ENCODE data around the gene CDH15.

Gene CDH15, protein sequence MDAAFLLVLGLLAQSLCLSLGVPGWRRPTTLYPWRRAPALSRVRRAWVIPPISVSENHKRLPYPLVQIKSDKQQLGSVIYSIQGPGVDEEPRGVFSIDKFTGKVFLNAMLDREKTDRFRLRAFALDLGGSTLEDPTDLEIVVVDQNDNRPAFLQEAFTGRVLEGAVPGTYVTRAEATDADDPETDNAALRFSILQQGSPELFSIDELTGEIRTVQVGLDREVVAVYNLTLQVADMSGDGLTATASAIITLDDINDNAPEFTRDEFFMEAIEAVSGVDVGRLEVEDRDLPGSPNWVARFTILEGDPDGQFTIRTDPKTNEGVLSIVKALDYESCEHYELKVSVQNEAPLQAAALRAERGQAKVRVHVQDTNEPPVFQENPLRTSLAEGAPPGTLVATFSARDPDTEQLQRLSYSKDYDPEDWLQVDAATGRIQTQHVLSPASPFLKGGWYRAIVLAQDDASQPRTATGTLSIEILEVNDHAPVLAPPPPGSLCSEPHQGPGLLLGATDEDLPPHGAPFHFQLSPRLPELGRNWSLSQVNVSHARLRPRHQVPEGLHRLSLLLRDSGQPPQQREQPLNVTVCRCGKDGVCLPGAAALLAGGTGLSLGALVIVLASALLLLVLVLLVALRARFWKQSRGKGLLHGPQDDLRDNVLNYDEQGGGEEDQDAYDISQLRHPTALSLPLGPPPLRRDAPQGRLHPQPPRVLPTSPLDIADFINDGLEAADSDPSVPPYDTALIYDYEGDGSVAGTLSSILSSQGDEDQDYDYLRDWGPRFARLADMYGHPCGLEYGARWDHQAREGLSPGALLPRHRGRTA

DNA sequence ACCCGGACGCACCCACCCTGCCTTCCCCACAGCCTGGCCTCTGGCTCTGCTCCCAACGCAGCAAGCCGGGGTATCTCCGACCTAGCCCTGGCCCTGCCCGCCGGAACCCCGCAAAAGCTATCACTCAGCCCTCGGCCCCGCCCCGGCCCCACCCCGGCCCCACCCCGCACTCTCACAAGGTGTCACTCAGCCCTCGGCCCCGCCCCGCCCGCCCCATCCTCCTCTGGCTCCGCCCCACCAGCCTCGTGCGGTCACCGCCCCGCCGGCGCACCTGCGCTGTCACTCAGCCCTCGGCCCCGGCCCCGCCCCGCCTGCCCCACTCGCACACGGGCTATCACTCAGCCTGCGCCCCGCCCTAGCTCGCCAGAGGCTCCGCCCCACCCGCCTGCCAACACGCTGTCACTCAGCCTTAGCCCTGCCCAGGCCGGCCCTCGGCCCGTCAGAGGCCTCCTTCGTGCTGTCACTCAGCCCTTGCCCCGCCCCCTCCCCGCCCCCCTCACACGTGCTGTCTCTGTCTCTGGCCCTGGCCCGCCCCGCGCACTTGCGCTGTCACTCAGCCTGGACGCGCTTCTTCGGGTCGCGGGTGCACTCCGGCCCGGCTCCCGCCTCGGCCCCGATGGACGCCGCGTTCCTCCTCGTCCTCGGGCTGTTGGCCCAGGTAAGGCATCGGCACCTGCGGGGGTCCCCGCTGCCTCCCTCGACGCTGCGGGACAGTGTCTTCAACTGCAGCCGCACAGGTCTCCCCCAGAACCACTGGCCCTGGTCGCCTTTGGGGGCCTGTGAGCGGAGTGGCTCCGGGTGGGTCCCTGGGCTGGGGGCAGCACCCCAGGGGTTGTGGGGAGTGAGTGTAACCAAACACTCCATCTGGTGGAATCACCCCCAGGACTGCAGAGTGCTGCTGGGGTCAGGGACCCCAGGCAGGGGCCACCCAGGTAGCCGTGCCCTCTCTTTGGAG is at the start of gene CDH15:
Gene CDH15 (plus strand): TSS at position 533 of the 955 bp plus-strand sequence. CDS start 84 bp downstream, at position 617.
- DNase-seq (ENCODE audit: low read depth), result peak; percentile 93

DNA sequence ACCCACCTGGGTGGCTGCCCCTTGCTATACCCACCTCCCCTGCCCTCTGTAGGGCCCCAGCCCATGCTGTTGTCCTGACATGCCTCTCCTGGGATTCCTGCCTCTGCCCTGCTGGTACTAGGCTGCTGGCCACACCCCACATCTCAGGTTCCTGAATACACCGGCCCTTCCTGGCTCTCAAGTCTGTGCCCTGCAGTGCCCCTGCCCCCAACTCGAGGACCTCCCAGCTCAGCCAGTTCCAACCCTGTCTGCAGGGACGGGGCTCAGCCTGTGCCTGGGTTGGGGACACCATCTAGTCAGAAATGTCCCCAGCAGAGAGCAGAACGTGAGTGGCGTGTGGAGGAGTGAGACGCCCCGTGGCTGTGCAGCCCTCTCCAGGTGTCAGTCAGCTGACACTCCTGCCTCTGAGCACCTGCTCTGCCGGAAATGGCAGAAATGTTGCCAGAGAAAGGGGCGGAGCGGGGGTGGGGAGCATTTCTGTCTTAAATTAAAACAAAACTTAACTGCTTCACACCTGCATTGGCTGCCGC is 49.2 kb upstream of the CDH15 start:
- DNase-seq (ENCODE audit: low read depth), result no peak

DNA sequence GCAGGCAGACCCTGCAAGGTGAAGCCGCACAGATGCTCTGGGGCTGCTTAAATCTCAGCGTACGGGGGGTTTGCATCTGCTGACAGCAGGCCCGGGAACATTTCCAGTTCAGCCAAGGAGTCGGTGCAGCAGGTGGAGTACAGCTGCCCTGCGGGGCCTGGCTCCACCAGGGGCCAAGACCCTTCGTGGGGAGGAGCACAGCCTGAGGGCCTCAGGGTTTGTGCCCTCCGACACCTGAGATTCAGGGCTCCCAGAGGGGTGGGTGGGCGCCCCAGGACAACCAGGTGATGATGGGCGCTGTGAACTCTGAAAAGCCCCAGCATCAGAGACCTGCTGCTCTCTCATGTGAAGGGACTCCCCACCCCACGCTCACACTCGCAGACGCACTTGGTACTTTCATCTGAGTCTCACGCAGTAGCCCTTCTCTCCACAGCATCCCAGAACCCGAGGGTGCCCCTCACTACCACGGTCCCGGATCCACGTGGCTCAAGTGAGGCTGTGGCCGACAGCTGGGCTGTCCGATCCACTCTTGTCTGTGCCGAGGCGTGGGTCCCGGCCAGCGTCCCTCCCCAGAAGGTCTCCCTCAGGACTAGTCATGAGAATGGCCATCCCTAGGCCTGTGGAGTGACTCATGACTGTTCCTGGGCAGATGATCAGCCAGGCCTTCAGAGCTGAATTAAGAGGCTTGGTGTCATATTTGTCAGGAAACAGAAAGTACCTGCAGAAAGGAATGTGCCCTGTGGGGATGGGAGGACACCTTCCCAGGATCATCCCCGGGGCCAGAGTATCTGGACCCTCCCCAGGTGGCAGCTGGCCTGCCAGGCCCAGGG is 48.3 kb upstream of the CDH15 start:
- DNase-seq (ENCODE audit: low read depth), result no peak

DNA sequence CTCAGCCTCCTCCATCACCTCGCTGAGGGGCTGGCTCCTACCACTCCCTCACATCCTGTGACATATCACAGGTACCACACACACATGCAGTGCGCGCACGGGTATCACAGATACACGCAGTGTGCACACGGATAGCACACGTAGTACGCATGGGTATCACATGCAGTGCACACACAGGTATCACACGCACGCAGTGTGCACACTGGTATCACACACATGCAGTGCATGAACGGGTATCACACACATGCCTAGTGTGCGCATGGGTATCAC is 47.8 kb upstream of the CDH15 start:
- no peak for DNase-seq (ENCODE audit: low read depth)

DNA sequence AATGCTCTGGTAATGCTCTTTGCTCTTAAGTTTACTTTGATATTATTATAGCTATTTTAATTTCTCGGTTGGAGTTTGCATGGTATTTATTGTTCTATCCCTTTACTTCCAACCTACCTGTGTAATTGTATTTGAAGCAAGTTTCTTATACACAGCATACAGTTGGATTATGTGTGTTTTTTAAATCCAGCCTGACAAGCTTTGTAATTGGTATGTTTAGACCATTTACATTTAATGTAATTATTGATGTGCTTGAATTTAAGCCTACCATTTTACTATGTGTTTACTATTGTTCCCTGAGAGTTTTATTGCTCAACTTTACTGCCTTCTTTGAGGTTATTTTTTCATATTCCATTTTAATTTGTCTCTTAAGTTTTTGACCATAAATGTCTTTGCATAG is 42.2 kb upstream of the CDH15 start:
- DNase-seq (ENCODE audit: low read depth), result no peak

DNA sequence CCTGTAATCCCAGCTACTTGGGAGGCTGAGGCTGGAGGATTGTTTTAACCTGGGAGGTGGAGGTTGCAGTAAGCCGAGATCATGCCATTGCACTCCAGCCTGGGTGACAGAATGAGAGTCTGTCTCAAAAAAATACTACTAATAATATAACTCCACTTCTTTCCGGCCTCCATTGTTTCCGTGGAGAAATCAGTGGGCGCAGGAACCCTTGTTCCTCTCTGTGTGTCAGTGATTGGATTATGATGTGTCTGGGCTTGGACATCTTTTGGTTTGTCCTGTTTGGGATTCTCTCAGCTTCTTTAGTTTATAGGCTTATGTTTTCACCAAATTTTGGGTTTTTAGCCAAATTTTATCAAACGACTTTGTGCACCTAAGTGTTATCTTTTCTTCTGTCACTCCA is 41.1 kb upstream of the CDH15 start:
- DNase-seq (ENCODE audit: low read depth), result no peak

DNA sequence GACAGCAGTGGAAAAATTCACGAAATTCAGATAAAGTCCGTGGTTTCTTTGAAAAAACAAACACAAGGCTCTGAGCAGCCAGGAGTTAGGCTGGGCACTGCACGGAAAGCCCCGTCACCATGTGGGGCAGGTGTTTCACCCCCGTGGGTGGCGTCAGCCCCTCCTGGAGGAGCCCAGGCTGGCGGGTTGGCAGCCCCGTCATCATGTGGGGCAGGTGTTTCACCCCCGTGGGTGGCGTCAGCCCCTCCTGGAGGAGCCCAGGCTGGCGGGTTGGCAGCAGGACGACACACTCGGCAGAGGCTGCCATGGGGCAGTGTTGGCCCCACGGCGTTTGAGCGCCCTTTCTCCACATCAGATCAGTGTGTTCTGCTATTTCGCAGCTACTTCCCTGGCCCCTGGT is 39.8 kb upstream of the CDH15 start:
- DNase-seq (ENCODE audit: low read depth), result no peak

DNA sequence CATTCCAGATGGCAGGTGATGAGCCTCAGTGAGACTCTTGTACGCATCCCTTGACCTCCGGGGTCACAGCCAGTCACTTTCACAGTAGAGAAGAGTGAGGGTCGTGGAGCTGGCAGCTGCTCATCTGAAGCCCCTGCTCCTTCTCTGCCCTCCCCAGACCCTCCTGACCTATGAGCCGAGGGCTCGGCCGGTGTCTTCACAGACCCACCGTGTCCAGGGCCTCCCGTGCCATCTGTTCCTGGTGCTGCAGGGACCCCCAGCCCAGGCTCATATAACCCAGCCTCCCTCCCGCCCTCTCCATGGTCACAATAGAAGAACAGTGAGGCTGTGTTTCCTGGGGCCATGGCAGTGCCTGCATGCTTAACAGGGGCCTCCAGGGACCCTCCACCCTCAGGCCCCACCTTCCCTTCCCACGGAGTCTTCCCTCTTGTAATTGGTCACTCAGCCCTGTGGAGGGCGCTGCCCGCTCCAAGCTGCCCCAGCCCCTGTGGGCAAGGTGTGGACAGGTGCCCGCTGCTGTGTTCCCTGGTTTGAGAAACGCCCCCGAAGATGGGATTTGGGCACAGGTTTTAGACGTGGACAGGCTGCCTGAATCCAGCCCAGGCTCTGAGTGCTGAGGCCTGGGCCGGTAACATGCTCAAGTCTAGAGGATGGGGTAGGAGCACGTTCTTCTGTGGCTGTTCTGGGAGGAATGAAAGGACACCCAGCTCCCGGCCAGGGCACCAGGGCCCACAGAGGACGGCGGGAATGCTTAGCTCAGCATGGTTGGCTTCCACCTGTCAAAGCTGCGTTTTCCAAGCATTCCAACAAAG is 39.1 kb upstream of the CDH15 start:
- no peak for DNase-seq (ENCODE audit: low read depth)

DNA sequence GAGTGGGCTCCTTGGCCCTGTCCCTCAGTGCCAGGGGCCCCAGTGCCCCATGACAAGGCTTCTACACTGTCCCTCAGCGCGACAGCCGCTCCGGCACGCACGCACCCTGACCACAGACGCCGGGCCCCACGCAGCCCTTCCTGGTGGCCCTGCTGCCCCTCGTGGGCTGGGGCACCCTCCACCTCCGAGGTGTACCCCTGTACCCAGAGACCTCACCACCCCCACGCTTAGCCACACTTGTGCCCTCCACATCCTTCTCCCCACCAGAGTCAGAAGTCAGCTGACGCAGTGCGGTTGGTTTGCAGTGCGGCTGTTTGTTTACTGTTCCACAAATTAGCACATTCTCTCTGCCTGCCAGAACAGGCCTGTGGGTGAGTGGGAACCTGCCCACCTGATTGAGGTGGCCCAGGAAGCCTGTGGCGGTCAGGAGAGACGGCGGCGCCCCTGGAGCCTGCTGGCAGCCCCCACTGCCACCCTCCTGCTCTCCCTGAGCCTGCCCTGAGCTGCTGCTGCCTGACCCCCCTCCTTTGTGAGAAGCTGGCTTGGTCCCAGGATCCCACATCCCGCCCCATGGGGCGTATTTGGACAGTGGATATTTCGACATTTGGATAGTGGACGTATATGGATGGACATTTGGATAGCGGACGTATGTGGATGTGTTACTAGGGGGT is 38.0 kb upstream of the CDH15 start:
- no peak for DNase-seq (ENCODE audit: low read depth)

DNA sequence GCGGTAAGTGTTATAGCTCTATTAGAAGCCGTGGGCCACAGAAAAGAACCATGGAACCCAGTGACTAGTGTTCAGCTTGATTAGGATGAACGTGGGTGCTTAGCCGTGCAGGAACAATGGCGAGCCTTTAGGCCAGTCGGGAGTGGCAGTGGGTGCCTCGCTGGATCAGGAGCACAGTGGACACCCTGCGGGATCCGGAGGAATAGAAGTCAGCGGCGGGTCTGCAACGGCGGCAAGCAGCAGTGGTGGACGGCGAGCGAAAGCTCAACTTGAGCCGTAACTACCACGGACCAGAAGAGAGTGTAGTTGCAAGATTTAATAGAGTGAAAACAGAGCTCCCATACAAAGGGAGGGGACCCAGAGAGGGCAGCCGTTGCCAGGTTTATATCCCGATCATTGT is 37.3 kb upstream of the CDH15 start:
- DNase-seq (ENCODE audit: low read depth), result no peak

DNA sequence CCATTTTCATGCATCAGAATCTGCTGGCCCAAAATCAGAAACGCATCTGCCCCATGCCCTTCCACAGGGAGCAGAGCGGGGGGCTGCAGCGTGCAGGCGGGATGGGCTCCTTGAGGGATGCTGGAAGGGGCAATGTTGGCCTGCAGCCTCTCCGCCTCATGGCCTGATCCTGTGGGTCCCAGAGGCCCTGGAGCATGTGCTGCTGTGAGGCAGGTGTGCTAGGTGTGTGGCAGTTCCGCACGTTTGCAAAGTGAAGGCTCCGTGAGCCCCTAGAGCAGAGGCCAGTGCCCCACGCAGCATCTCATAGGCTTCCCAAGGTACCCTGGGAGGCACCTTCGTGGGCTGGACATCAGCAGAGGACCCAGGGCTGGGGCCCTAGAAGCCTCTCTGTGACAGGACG is 36.4 kb upstream of the CDH15 start:
- no peak for DNase-seq (ENCODE audit: low read depth)

DNA sequence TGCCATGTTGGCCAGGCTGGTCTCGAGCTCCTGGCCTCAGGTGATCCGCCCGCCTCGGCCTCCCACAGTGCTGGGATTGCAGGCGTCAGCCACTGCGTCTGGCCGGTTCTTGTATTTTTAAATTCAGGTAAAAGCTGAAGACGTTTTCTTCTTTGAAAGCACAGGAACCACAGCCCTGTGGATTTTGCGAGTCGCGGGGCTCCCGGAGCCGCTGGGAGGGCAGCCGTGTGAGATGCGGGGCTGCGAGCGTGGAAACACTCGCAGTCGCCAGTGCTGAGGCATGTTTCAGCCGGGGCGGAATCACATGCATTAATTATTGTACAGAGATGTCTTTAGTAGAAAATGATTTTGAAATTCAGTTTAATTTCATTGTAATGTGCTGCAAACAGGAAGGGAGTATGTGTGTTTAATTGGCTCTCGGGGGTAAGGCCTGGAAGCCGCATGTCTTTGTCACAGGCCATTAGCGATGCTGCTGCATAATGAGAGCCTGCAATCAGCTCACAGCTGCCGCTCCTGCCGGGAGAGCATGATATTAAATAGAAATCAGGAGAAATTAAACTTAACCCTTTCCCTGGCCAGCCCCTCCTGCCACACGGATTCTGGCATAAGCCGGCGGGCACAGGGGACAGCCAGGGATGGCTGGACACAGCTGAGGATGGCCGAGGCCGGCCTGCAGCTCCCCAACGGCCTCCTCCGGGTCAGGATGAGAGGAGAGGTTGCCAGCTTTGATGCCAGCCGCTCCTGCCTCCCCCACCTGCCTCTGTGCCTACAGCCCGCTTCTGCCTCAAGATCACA is 35.4 kb upstream of the CDH15 start:
- DNase-seq (ENCODE audit: low read depth), result no peak

DNA sequence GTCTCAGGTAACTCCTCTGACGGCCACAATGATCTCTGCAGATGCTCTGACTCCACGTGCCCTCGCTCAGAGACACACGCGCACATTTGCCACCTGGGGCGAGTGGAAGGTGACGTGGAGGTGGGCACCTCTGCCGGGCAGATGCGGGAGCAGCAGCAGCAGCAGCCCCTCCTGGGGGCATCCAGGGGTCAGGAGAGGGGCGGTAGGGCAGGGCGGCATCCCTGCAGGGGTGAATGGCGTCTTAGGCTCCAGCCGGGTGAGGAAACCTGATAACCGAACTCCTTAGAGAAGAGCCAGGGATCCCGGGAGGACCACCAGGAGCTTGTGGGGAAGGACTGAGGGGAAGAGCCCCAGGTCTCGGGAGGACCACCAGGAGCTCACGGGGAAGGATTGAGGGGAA is 34.6 kb upstream of the CDH15 start:
- no peak for DNase-seq (ENCODE audit: low read depth)

DNA sequence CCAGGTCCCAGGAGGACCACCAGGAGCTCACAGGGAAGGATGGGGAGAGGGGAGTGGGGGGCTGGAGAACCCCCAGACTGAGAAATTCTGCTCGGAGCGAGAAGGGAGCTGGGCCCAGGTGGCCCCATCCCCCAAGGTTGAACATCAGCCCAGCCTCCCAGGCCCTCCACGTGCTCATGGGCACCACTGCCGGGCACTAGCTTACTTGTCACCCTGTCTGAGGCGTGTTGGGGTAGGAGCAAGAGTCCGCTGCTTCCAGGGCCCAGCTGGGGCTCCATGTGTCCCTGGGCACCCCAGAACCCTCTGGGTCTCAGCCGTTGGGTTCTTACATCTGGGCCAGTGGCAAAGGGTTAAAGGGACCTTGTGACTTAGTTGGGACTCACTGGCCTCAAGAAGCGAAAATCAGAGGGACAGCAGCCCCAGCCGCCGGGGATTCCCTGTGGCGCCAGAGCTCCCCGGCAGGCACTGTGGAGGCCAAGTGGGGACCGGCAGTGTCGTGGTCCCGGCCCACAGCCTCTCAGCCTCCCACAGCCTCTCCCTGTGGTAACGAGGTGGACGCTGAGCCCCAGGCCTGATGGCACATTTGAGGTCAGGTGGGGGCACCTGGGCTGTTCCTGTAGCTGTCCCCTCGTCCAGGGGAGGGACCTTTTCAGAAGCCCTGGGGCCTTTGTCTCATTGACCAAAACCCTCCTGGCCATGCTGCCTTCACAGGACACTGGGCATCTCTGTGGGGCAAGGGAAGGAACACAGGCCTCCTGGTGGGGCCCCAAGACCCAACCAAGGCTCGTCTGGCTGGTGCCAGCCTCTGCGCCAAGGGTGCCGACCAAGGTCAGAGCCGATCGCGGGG is 33.7 kb upstream of the CDH15 start:
- no peak for DNase-seq (ENCODE audit: low read depth)

DNA sequence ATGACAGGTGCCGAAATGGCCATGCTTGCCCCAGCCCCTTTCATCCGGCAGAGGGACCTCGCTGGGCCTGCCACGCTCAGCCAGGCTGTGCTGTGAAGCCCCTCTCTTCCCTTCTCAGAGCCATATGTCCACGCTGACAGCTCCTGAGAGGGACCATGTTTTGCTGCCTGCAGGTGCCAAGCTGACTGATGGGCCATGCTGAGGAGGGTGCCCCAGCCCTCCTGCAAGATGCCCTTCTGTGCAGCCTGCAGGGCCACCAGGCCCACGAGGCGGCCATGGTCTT is 33.1 kb upstream of the CDH15 start:
- no peak for DNase-seq (ENCODE audit: low read depth)

DNA sequence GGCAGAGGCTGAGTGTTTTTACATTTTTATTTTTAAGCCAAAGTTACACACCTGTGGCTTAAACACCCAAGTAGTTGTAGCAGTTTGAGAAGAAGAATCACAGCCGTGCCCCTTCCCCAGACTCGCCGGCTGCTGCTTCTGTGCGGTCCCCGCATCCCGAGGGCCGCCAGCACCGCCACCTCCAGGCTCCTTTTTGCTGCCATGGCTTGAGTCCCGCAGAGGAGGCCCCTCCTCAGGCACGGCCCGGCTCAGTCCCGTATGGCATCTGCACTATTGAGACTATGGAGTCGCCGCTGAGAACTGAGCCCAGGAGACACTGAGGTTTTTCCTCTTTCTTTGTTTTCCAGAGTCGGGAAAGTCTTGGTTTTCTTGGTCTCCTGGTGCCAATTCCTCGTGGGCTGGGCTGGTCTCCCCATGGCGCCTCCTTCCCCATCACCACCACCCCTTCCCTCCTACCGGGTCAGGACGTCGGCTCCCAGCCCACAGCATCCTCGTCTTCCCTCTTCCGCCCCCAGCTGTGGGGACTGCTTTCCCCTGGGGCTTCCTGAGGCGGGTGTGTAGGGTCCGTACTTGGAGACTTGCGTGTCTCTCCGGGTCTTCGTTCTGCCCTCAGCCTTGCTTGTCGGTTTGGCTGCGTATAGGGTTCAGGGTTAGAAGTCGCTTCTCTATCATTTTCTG is 32.6 kb upstream of the CDH15 start:
- DNase-seq (ENCODE audit: low read depth), result no peak

DNA sequence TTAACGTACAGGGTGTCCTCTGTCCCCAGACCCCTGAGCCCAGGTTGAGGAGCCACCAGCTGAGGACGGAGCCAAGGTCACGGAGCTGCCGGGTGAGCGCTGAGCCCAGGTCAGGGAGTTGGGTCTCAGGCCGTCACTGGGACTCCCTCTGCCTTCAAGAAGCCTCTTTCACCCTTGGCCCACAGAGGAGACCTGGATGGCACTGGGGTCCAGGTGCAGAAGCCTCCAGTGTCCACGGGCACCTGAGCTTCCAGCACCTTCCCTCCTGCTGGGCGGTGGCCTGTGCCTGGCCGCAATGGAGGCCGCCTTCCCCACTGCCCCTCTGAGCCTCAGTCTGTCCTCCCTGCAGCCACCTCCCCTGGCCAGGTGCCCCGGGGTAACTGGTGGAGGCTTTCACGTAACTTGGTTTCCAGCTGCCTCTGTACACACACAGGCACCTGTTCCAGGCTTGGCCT is 31.6 kb upstream of the CDH15 start:
- no peak for DNase-seq (ENCODE audit: low read depth)

DNA sequence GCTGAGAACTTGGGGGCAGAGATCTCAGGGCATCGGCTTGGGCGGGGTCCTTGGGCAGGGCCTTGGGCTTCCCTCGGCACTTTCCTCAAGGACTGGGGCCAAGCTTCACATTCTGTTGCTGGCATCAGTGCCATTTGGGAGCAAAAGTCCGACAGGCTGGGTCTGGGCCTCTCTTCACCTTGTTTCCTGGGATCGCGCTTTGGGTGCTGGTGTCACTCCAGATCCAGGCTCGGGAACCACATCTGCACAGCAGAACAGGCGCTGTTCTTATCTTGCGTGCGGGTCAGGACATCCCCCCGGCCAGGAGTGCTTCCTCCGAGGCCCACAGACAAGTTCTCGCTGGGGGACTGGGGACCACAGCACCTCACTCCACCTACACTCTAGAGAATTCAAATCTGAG is 31.1 kb upstream of the CDH15 start:
- no peak for DNase-seq (ENCODE audit: low read depth)

Data from activated T-cell treated with anti-CD3 and anti-CD28 coated beads for 24 hours (primary cell).